ENCODE measurements around the gene OFD1. TPM values are rescaled to one million over a fixed set of nuclear protein-coding genes. Genes with fewer than 3 reads are reported as not detected.

The OFD1 gene
- total RNA-seq, 3 donors from 2014 or later (not counting 1 experiment from before 2014, with no cell fraction given), result 62.8 to 77.6 (median 74.9) TPM

DNA sequence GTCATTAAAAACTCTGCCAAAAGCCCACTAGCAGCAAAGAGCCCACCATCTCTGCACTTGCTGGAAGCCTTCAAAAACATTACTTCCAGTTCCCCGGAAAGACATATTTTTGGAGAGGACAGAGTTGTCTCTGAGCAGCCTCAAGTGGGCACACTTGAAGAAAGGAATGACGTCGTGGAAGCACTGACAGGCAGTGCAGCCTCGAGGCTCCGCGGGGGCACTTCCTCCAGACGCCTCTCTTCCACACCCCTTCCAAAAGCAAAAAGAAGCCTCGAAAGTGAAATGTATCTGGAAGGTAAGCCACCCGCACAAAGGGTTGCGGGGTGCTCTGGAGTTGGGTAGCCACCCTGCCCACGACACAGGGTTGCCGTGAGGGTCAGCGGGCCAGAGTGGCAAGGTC lies 25.9 kb downstream of the OFD1 start:
- H3K27ac Mint-ChIP-seq, result peak overlapping the region in 1 of 2 donors; percentile 50
- intact Hi-C loops (cut with micrococcal nuclease), result no loop called here
- ATAC-seq (no peak), DNase-seq (no peak)
- peaks cover 18% of the 10 kb centered on the region for H3K36me3 Mint-ChIP-seq
- Histone ChIP-seq H3K36me3 (ENCODE audit: control insufficient read depth, insufficient read depth, low read length) (peaks cover 75% of the 10 kb centered on the region), H3K4me1 (ENCODE audit: control insufficient read depth, insufficient read depth, low read length) (peaks cover 8% of the 10 kb centered on the region), H3K4me3 (ENCODE audit: low read length) (no peak overlapping the region), H3K27me3 (ENCODE audit: control insufficient read depth, insufficient read depth, low read length) (no peaks in the 10 kb centered on the region), H3K27ac (ENCODE audit: low read length) (no peak overlapping the region), H3K9me3 (ENCODE audit: control insufficient read depth, insufficient read depth, low read length) (no peaks in the 10 kb centered on the region)
- no peaks in the 10 kb centered on the region for H3K27me3 Mint-ChIP-seq (ENCODE audit: low read depth in 2 of 2)
- TF ChIP-seq, protein P1, sequence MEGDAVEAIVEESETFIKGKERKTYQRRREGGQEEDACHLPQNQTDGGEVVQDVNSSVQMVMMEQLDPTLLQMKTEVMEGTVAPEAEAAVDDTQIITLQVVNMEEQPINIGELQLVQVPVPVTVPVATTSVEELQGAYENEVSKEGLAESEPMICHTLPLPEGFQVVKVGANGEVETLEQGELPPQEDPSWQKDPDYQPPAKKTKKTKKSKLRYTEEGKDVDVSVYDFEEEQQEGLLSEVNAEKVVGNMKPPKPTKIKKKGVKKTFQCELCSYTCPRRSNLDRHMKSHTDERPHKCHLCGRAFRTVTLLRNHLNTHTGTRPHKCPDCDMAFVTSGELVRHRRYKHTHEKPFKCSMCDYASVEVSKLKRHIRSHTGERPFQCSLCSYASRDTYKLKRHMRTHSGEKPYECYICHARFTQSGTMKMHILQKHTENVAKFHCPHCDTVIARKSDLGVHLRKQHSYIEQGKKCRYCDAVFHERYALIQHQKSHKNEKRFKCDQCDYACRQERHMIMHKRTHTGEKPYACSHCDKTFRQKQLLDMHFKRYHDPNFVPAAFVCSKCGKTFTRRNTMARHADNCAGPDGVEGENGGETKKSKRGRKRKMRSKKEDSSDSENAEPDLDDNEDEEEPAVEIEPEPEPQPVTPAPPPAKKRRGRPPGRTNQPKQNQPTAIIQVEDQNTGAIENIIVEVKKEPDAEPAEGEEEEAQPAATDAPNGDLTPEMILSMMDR (IDR thresholded peaks at IDR 0.05), result no peak
- H3K4me3 Mint-ChIP-seq, result no peak overlapping the region
- 85% methylated on average over 7 of the region's 13 CpGs for WGBS (ENCODE audit: insufficient coverage)
- peaks cover 9 to 11% of the 10 kb centered on the region in 2 donors for H3K4me1 Mint-ChIP-seq
- no peaks in the 10 kb centered on the region for H3K9me3 Mint-ChIP-seq

DNA sequence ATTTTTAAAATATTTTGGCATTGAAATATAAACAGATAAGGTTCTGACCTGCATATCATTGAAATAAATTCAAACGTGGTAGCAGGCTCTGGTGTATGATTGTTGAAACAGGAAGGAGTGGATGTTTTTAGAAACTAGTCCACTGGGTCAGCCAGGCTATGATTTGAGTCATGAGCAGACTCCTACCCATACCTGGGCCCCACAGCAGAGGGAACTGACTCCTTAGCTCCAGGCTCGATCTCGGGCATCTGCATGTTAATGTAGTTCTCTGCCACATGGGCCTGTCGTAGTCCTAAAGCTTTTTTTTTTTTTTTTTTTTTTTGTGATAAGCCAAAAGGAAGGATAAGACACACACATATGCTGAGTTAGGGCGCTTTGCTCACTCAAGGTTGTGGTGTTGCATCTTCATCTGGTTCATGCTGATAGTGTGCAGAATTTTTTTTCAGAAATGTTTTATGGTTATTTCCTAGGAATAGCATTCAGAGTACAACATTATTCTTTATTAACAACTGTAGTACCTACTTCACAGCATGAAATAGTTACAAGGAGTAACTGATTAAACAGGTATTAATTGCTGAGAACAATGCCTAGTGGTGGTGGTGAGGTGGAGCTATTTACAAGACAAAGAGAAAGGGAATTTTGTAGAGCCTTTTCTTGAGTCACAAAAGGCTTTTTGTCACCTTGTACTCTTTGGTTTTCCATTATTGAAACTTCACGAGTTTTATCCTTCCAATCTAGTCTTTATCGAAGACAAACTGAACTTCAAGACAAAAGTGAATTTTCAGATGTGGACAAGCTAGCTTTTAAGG lies 27.3 kb downstream of the OFD1 start:
- Mint-ChIP-seq H3K4me1 (peaks cover 8 to 16% of the 10 kb centered on the region in 2 donors), H3K27ac (no peak overlapping the region), H3K4me3 (no peak overlapping the region), H3K27me3 (ENCODE audit: low read depth in 2 of 2) (no peaks in the 10 kb centered on the region), H3K9me3 (no peaks in the 10 kb centered on the region), H3K36me3 (peaks cover 25% of the 10 kb centered on the region)
- WGBS (ENCODE audit: insufficient coverage), result 75% methylated on average over 3 of the region's 7 CpGs
- intact Hi-C loops (cut with micrococcal nuclease), result no loop called here
- Histone ChIP-seq H3K27ac (ENCODE audit: low read length) (no peak overlapping the region), H3K4me1 (ENCODE audit: control insufficient read depth, insufficient read depth, low read length) (peaks cover 8% of the 10 kb centered on the region), H3K27me3 (ENCODE audit: control insufficient read depth, insufficient read depth, low read length) (no peaks in the 10 kb centered on the region), H3K9me3 (ENCODE audit: control insufficient read depth, insufficient read depth, low read length) (no peaks in the 10 kb centered on the region), H3K36me3 (ENCODE audit: control insufficient read depth, insufficient read depth, low read length) (peaks cover 83% of the 10 kb centered on the region), H3K4me3 (ENCODE audit: low read length) (no peak overlapping the region)
- DNase-seq (no peak), ATAC-seq (no peak)
- TF ChIP-seq, protein P1 (IDR thresholded peaks at IDR 0.05), result no peak

DNA sequence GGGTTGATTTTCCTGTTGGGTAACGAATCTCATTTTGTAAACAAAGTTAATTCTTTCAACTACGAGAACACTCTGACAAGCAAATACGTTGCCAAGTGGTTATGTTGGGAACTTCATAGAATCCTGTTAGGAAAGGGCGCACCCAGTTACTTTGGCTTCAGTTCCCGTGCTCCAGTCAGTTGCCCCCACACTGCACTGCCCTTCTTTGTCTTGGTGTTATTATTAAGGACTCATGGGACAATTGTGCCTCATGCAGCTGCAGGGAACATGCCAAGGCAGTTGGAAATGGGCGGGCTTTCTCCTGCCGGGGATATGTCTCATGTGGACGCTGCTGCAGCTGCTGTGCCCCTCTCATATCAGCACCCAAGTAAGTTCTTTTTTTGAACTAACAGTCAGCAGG lies 28.9 kb downstream of the OFD1 start:
- Mint-ChIP-seq H3K4me3 (no peak overlapping the region), H3K27me3 (ENCODE audit: low read depth in 2 of 2) (no peaks in the 10 kb centered on the region), H3K27ac (no peak overlapping the region), H3K9me3 (no peaks in the 10 kb centered on the region), H3K36me3 (peaks cover 25% of the 10 kb centered on the region), H3K4me1 (peaks cover 8 to 16% of the 10 kb centered on the region in 2 donors)
- intact Hi-C loops (cut with micrococcal nuclease), result no loop called here
- TF ChIP-seq, protein P1 (IDR thresholded peaks at IDR 0.05), result no peak
- no peak for ATAC-seq
- no peak for DNase-seq
- H3K36me3 ChIP-seq (ENCODE audit: control insufficient read depth, insufficient read depth, low read length), result peaks cover 80% of the 10 kb centered on the region
- H3K4me1 ChIP-seq (ENCODE audit: control insufficient read depth, insufficient read depth, low read length), result peaks cover 8% of the 10 kb centered on the region
- no peak overlapping the region for H3K27ac ChIP-seq (ENCODE audit: low read length)
- no peaks in the 10 kb centered on the region for H3K27me3 ChIP-seq (ENCODE audit: control insufficient read depth, insufficient read depth, low read length)
- no peaks in the 10 kb centered on the region for H3K9me3 ChIP-seq (ENCODE audit: control insufficient read depth, insufficient read depth, low read length)
- no peak overlapping the region for H3K4me3 ChIP-seq (ENCODE audit: low read length)
- WGBS (ENCODE audit: insufficient coverage), result 95% methylated on average over 7 of the region's 8 CpGs

Data from natural killer cell (primary cell).